AG09319 (cell line): ENCODE results near the gene WNT7B.

Source experiments
- DNase-seq: peaks from one replicate; pipeline ENCODE4 v3.0.0-alpha.2; 2010; ENCODE audit warnings: low read depth; ENCODE audit errors: extremely low read depth
- TF ChIP-seq, protein P1 (sequence below): IDR thresholded peaks from 2 replicates; pipeline ENCODE4 v1.5.1; 2011; ENCODE audit warnings: low read depth, mild to moderate bottlenecking, inconsistent platforms, low read length, moderate library complexity

WNT7B gene

DNA sequence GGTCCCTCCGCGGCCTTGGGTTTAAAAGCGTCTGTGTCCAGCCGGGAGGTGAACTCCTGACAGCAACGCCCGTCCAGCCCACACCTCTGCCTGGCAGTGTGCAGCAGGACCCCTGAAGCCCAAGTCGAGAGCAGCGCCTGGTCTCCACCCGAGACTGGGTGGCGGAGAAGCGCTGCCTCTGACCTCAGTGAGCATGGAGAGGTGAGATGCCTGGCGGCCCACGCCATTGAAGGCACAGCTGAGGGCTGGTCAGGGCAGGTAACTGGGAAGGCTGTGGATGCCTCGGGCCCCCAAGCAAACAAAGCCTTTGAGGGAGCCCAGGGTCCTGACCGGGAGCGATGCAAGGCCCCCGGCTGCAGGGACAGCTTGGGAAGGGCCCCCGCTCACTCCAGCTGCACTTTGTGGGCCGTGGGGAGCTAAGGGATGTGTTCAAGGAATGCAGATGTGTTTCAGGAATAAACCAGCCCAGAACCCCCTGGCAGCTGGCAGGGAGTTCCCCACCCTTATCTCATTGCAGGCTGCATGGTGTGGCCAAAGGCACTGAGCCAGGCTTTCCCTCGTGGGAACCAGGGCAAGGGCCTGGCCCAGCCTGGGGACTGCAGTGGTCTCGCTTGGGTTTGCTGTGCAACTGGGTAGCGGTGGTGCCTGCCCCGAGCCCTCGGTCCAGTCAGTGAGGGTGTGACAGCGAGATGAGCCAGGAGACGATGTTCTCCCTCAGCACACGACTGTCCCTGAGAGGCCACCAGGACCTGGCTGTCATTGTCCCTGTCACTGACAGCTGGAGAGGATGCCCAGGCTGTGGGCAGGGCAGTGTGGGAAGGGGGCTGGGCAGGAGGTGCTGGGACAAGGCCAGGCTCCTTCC, 92.5 kb downstream of the WNT7B start:
- DNase-seq: no peak
- TF ChIP-seq, protein P1, sequence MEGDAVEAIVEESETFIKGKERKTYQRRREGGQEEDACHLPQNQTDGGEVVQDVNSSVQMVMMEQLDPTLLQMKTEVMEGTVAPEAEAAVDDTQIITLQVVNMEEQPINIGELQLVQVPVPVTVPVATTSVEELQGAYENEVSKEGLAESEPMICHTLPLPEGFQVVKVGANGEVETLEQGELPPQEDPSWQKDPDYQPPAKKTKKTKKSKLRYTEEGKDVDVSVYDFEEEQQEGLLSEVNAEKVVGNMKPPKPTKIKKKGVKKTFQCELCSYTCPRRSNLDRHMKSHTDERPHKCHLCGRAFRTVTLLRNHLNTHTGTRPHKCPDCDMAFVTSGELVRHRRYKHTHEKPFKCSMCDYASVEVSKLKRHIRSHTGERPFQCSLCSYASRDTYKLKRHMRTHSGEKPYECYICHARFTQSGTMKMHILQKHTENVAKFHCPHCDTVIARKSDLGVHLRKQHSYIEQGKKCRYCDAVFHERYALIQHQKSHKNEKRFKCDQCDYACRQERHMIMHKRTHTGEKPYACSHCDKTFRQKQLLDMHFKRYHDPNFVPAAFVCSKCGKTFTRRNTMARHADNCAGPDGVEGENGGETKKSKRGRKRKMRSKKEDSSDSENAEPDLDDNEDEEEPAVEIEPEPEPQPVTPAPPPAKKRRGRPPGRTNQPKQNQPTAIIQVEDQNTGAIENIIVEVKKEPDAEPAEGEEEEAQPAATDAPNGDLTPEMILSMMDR: no peak

DNA sequence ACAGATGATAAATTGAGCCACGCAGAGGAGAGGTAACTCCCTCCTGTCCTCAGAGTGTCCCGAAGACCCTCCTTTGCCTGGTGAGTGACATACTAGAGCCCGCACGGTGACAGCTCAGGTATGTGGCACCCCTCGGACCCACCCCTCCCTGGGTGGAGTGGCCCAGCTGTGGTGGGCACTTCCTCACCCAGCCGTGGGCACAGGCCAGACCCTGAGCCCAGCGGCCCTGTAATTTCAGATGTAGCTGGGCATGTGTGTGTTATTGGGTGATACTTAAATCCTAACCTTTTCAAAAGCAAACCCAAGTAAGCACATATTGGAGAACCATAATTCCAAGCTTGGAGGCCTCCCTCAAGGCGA, 93.2 kb downstream of the WNT7B start:
- no peak for DNase-seq

DNA sequence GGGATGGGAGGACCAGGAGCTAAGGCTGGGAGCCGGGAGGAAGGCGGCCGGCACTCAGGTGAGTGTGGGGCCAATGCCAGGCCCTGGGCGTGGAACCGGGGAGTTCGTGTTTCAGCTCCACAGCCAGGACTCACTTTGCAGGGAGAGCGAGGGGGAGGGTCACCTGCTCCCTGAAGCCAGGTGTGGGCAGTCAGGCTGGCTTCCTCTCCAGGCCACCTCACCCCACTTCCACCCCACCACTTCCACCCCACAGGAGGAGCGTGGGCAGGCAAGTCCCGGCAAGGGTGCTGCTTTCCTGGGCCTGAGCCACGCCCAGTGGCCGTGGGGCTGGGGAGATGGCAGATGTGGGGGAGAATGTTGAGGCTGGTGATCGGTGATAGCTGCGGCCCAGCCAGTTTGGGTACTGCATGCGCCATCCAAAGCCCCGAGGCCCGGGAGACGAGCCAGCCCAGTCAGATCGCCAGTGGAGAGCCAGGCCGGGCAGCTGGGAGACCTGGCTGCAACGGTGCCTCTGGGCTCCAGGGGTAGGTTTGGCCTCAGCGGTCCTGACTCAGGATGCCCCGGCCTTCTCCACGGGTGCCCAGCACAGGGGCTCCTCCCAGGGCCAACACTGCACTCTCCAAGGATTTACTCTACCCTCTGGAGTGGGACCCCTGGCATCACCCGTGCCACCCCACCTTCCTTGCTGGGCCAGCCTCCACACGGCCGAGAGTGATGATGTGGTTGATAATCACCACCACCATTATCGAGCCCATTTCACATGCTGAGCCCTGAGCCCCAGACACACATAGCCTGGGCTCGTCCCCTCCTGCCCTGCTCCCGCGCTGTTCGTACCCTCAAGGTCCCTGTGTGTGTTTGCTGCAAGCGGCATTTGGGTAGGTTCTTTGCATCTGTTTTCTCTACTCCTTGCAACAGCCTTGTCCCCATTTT, 93.8 kb downstream of the WNT7B start:
- TF ChIP-seq, protein P1: no peak
- no peak for DNase-seq

More for the DNA sequence above, 93.2 kb downstream of the WNT7B start:
- TF ChIP-seq, protein P1: no peak

DNA sequence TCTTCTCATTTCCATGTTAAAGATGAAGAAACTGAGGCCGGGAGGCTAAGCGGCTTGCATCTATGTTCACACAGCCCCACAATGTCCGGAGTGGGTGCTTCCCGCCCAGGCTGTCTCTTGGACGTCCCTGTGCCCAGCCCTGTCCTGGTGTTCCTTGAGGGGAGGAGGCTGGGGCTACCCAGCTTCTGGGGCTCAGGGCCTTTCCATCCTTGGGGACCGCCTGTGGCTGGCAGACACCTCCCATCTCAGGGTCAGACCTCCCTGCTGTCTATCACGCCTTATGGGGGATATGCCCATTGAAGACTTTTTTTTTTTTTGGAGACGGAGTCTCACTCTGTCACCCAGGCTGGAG, 95.5 kb downstream of the WNT7B start:
- DNase-seq: no peak
- TF ChIP-seq, protein P1: no peak

DNA sequence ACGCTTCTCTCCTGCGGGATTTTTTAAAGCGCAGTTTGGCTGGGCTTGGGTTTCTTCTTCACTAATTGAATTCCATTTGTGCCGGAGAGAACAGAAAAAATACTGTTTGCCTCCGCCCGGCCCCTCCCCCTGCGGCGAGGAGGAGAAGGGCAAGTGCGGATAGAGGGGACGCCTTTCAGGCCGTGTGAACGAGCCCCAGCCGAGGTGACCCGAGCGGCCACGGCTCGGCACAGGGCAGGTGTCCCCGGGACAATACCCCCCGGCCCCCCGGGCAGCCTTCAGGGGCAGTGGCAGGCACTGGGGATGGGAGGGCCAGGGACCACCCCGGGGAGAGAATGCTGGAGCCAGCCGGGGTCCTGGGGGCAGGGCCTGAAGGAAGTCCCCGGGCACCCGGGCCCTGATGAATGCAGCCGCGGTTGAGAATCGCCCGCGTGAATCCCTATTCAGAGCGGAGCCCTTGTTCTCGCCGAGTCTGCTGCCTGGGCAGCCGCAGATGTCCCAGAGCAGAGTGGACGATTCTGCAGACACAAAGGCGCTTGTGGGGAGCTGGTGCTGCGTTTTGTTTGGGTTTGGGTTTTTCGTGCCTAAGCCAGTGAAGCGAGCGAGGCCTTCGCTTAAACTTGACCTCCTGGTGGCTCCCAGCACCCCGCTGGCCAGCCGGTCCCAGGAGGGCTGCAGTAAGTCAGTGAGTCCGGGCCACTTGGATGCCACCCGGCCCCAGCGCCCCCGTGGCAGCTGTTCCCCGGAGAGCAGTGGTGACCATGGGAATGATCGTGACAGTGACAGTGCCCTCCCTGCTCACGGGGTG, 96.0 kb downstream of the WNT7B start:
- TF ChIP-seq, protein P1: no peak
- DNase-seq: no peak

DNA sequence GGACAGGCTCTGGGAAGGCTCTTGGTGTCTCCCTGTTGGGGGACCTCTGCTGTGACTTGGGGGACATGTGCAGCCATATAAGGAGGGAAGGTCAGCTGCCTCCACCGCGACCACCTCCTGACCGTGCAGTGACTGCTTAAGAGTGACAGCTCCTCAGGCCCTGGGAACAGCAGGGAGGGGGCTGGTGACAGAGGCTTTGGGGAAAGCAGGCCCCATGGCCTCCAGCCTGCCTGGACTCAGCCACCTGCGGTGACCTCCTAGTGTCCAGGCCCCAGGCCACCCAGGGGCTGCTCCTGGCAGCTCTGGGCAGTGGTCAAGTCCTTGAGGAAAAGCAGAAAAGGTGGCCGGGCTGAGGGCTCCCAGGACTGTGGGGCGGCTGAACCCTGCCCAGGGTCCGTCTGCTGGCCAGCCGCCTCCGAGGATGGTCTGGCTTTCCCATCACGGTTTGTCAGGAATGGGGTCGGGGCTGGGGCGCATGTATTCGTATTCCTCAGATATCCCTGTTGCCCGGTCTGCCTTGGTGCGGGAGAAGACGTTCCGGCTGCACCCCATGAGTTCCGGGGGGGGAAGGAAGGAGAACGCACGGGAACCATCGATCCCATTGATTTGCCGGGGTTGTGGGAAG, 96.8 kb downstream of the WNT7B start:
- TF ChIP-seq, protein P1: no peak

More for the DNA sequence above, 96.8 kb downstream of the WNT7B start:
- no peak for DNase-seq
